K562 (cell line): ENCODE measurements around the gene FXYD1.

Source experiments
- POLR2A ChIP-seq: fragments of 450-650 bp; conservative IDR thresholded peaks from 2 replicates; pipeline ENCODE4 v1.6.1; 2016
- RBBP5 ChIP-seq: fragments of 200-600 bp; sonication (generic); IDR thresholded peaks from 2 replicates; pipeline ENCODE4 v1.6.1; 2012; ENCODE audit warnings: borderline replicate concordance, mild to moderate bottlenecking, low read length, control low read depth, inconsistent platforms; ENCODE audit not compliant: insufficient read depth, poor library complexity, severe bottlenecking
- SMARCC2 ChIP-seq: fragments of 450-650 bp; IDR thresholded peaks from 2 replicates; pipeline ENCODE4 v1.6.1; 2017; ENCODE audit warnings: antibody characterized with exemption, moderate library complexity, mild to moderate bottlenecking, low read depth

- no peak for TF ChIP-seq RBBP5
- no peak for TF ChIP-seq SMARCC2
- TF ChIP-seq POLR2A: no peak
These were observed 45.2 kb upstream of the FXYD1 start for GRCh38 chr19:35093430-35093829.
